ENCODE measurements around the gene TMEM143. TPM values are rescaled to one million over a fixed set of nuclear protein-coding genes. Genes with fewer than 3 reads are reported as not detected.
A peak's percentile ranks its signal among the peaks of the same experiment; 100 is the strongest.
"Not testable (repeated sequence)": the region's sequence is repeated elsewhere in the genome, so short reads cannot be mapped to it uniquely, and the experiment has no call there.

The TMEM143 gene
- total RNA-seq, 1 donor from 2014 or later: 1.8 TPM

DNA sequence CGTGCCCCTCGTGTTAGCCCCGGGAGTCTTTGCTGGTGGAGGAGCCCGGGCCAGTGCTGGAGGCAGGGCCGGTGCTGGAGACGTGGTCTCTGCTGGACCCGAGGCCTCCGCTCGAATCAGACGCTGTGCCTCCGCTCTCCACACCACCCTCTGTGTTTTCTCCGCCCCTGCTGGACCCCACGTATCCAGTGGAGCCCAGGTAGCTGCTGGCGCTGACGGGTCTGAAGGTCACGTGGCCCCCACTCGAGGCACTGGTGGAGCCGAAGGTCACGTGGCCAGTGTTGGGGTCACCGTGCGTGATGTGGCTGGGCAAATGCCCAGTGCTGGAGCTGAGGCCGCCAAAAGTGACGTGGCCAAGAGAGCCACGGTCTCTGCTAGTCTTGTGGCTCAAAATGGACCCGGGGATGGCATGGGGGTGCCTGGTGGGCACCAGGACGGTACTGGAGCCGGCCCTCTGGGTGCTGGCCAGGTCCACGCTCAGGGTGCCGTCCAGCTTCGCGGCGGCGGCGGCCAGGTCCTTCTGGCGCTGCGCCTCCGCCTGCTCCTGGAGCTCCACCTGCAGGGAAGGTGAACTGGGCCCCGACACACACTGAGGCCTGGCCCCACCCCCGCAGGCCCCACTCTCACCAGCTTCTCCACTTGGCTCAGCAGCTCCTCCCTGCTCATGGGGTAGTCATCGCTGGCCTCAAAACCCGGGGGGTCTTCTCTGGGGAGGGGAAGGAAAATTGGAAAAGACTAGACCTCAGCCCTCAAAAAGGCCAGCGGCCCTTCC lies 66.6 kb downstream of the TMEM143 start:
- DNase-seq (ENCODE audit: low read depth in 2 of 2): no peak

DNA sequence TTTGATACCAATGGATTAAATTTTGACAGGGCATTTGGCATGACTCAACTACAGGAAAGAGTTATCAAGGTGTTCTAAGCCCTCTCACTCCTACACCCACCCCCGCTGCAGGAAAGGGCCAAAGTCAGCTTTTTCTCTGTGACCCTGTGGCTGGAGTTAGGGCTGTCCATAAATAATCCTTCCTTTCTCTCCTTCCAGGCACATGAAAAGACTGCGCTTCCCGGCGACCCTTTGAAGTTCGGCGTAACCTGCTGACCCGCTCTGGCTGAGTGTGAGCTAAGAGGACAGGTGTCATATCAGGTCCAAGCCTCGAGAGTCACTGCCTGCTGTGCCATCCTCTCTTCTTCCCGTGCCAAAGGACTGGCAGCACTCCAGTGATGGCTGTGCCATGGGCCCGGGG lies 68.3 kb downstream of the TMEM143 start:
- DNase-seq (ENCODE audit: low read depth in 2 of 2): peak; percentile 12 to 36

- DNase-seq (ENCODE audit: low read depth in 2 of 2): no peak
These were observed 70.9 kb downstream of the TMEM143 start for GRCh38 chr19:48292798-48293197.

- not testable (repeated sequence) for DNase-seq (ENCODE audit: low read depth in 2 of 2)
These were observed 72.3 kb downstream of the TMEM143 start for GRCh38 chr19:48291489-48291815.

DNA sequence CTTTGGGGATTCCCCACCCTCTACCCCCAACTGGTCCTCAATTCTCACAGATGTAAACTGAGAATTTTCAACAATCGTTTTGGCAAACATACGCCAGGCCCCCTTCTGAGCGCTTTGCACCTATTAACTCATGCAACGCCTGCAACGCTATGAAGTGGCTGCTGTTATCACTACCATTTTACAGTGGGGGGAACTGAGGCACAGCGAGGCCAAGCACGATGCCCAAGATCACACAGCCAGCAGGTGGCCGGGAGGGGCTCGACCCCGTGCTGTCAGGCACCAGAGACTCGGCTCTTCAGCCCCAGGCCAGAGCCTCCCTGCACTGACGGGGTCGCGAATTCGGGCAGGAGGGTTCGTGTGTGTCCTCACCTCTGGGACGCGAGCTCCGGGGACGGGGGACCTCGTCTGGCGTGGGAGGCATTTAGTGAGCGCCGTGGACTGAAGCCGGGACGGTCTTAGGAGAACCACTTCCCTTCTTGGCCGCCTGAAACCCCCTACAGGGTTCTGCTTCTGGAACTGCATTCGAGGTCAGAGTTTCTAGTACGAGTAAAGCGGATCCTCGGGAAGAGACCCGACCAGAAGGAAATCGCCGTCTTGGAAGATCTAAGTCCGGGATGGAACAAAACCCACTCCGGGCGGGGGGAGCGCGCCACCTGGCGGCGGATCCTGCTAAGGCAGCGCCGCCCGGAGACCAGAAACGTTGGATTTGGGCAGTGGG lies 72.8 kb downstream of the TMEM143 start:
- peak in 1 of 2 donors; percentile 70 for DNase-seq (ENCODE audit: low read depth in 2 of 2)

DNA sequence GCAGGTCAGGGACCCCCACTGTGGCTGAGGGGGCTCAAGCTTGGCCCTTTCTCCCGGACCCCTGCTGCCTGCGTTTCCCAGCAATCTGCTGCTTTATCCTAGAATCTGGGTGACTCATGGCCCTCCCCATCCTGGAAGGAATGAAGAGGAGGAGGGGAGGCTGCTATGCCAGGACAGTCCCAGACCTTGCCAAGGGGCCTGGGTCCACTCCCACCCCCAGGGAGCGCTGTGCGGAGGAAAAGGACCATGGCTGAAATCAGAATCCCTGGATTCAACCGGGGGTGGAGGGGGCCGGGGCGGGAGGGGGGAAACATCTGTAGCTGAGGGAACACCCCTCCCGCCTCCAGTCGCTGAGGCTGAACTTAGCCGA lies 73.4 kb downstream of the TMEM143 start:
- DNase-seq (ENCODE audit: low read depth in 2 of 2): peak in 1 of 2 donors; percentile 29

DNA sequence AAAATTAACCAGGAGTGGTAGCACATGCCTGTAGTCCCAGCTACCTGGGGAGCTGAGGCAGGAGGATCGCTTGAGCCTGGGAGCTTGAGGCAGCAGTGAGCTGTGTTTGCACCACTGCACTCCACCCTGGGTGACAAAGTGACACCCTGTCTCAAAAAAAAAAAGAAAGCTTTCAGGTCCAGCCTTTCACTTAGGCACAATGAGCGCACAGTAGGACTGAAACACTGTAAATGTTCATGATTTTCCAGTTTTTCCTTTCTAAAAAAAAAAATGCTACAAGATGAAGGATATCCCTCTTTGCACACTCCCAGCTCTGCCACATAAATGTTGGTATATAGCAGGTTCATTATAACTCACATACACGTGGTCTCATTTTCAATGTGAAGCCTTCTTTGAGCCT lies 76.0 kb downstream of the TMEM143 start:
- no peak for DNase-seq (ENCODE audit: low read depth in 2 of 2)

GRCh38 chr19:48284896-48285295 lies 78.8 kb downstream of the TMEM143 start:
- no peak for DNase-seq (ENCODE audit: low read depth in 2 of 2)

DNA sequence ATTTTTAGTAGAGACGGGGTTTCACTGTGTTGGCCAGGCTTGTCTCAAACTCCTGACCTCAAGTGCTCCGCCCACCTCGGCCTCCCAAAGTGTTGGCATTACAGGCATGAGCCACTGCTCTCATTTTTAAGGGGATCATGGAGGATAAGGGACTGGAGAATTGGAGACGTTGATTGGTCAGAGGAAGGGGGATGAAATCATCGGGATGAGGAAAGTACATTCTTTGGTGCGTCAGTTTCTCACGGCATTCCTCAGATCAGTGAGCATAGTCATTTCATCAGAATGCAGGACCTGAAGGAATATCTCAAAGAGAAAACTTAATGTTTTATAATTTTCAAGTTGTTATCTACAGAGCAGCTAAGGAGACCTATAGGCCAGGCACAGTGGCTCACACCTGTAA lies 79.8 kb downstream of the TMEM143 start:
- DNase-seq (ENCODE audit: low read depth in 2 of 2): no peak

Other genes with a start within 250 kb of the TMEM143 start
- gene LIG1, start 193.6 kb downstream of the TMEM143 start, total RNA-seq: 27.3 and 37.5 TPM in 2 replicates
- gene ZSWIM9, start 193.3 kb downstream of the TMEM143 start, total RNA-seq: 2.2 and 3.3 TPM in 2 replicates
- gene CARD8, start 108.0 kb downstream of the TMEM143 start, total RNA-seq: 40.4 and 75.2 TPM in 2 replicates
- gene ZNF114, start 93.9 kb downstream of the TMEM143 start, total RNA-seq: 0.51 and 0.77 TPM in 2 replicates
- 3.3 and 3.4 TPM in 2 replicates for gene EMP3, start 38.4 kb downstream of the TMEM143 start, total RNA-seq
- gene SYNGR4, start 427 bp upstream of the TMEM143 start, total RNA-seq: not detected in 2 replicates
- gene KDELR1, start 27.6 kb upstream of the TMEM143 start, total RNA-seq: 35.6 and 52.8 TPM in 2 replicates
- 0.13 and 0.25 TPM in 2 replicates for gene GRIN2D, start 29.7 kb upstream of the TMEM143 start, total RNA-seq
- gene GRWD1, start 82.0 kb upstream of the TMEM143 start, total RNA-seq: 14.8 and 22.8 TPM in 2 replicates
- gene KCNJ14, start 91.6 kb upstream of the TMEM143 start, total RNA-seq: 0.13 TPM in 2 replicates
- 42.0 and 64.6 TPM in 2 replicates for gene CYTH2, start 105.4 kb upstream of the TMEM143 start, total RNA-seq
- gene LMTK3, start 147.9 kb upstream of the TMEM143 start, total RNA-seq: under 0.01 and 0.13 TPM in 2 replicates
- 0.13 TPM in 1 of 2 replicates, not detected in the other for gene SULT2B1, start 188.2 kb upstream of the TMEM143 start, total RNA-seq
- not detected in 2 replicates for gene SPACA4, start 242.8 kb upstream of the TMEM143 start, total RNA-seq